GM10266 (cell line): ENCODE data around the gene CLDN16.

ENCODE experiments used
- DNase-seq: peaks from one replicate; pipeline ENCODE4 v3.0.0; 2012; ENCODE audit errors: extremely low spot score
- TF ChIP-seq, protein P1 (sequence below): IDR thresholded peaks from 2 replicates; pipeline ENCODE4 v1.5.1; 2012; ENCODE audit warnings: mild to moderate bottlenecking, low read depth; ENCODE audit not compliant: control insufficient read depth, insufficient read depth; ENCODE audit errors: missing control alignments

Gene CLDN16

DNA sequence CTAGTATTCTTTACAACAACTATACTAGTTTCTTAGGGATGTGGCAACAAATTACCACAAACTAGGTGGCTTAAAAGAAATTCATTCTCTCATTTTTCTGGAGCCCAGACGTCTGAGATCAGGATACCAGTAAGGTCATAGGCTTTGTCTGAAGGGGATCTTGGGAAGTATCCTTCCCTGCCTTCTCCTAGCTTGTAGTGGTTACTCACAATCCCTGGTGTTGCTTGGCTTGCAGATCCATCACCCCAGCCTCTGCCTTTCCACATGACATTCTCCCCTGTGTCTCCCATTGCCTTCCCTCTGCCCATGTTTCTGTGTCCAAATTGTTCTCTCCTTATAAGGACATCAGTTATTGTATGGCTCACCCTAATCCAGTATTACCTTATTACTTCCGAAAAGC, 41.4 kb upstream of the CLDN16 start:
- TF ChIP-seq, protein P1, sequence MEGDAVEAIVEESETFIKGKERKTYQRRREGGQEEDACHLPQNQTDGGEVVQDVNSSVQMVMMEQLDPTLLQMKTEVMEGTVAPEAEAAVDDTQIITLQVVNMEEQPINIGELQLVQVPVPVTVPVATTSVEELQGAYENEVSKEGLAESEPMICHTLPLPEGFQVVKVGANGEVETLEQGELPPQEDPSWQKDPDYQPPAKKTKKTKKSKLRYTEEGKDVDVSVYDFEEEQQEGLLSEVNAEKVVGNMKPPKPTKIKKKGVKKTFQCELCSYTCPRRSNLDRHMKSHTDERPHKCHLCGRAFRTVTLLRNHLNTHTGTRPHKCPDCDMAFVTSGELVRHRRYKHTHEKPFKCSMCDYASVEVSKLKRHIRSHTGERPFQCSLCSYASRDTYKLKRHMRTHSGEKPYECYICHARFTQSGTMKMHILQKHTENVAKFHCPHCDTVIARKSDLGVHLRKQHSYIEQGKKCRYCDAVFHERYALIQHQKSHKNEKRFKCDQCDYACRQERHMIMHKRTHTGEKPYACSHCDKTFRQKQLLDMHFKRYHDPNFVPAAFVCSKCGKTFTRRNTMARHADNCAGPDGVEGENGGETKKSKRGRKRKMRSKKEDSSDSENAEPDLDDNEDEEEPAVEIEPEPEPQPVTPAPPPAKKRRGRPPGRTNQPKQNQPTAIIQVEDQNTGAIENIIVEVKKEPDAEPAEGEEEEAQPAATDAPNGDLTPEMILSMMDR = no peak
- DNase-seq = no peak

DNA sequence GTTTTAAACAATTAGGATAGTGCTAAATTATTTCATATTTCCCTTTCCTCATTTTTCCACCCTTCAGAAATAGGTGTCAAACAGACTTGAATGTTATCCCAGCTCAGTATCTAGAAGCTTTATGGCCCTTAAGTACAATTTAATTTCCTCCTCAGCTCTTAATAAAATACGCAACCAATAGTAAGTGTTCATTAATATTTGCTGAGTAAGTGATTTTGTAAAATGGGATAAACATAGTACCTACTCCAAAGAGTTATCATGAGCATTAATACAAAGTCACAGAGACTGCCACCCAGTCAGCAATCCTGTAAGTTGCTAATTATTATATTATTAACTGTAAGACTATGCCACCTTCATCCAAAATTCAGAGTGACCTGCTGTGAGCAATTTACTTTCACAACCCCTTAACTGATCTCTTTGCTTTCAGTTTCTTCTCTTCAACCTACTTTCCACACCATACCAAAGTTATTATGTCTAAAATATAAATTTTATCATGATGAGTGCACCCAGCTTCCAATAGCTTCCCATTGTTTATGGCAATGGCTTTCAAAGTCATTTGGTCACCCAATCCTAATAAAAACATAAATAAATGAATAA, 35.0 kb upstream of the CLDN16 start:
- DNase-seq = no peak
- TF ChIP-seq, protein P1 = no peak

DNA sequence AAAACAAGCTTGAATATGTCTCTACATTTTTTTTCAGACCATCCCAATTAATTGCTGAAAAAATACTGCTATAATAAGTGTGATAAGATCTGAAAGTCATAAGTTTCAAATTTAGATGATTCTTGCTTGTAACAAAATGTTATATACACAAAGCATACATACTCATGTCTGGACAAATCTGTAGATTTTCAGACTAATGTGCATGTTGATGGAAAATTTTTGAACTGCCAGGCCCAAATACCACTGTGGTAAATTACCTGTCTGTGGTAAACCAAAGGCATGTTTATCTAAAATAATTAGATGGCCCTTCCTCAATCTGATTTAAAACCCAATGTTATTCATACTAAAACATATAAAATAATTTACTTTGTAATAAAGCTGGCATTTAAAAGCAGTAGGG, 31.7 kb upstream of the CLDN16 start:
- TF ChIP-seq, protein P1 = no peak
- DNase-seq = no peak

DNA sequence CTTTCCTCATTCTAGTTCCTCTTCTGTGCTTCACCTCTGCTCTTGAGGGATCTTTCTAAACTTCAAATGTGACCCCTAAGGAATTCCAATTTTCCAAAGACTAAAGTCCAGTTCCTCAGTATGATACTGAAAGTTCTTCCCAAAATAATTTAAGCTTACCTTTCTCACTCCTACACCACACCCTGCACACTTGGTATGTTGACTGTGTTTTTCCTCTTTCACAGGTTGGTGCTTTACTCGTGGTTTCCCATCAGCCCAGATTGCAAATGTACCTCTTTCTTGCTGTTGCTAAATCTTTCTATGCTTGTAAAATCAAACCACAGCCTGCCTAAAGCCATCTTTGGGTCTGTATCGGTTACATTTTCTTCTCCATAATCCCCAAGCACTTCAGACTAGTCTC, 30.5 kb upstream of the CLDN16 start:
- TF ChIP-seq, protein P1 = no peak
- no peak for DNase-seq

DNA sequence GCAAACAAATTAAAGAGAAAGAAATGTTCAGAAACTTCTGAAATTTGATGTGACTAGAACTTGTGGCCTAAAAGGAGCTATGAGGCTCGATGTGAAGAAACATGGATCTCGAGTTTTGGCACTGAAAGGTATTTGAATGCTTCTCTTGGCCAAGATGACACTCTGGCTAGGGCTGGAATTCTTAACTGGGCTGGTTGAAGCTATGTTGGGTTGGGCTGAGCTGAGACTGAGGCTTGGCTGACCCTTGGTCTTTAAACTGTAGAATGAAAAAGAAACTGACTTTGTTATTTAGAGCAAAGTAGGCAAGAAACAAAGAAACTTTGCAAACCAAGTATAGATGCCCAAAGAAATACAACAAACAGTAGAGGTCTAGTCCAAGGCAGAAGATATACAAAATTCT, 28.1 kb upstream of the CLDN16 start:
- DNase-seq = no peak
- TF ChIP-seq, protein P1 = no peak

DNA sequence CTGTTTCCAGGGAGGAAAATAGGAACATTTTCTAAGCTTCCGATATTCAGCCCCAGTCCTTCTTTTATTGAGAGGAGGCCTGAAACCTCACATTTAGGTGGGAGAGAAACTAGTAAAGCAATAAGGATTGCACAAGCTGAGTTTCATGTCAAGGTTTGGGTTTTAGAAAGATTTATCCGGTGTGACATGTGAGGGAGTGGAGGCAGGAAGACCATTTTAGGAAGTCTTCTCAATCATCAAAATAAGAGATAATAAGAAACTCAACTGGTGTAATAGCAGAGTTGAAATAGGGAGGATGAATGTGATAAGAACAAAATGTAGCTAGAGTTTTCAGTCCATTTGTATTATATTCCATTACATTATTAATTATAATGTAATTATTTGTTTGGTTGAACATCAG, 27.7 kb upstream of the CLDN16 start:
- DNase-seq = no peak
- TF ChIP-seq, protein P1 = no peak

DNA sequence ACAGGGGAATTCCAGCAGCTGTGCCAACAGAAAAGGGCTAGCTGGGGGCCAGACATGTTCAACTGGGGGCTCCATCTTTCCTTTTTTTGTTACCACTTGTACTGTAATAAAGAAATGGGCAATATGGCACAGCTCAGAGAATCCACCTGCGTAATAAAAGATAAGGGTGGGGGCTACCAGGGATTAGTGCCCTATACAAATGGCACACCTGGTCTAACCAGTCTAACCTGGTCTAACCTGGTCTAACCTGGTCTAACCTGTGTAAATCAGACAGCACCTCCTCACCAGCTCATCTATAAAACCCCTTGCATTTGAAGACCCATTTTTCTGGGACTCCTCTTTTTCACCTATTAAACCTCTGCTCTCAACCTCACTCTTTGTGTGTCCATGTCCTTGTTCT, 26.2 kb upstream of the CLDN16 start:
- TF ChIP-seq, protein P1 = no peak

More for the DNA sequence above, 26.2 kb upstream of the CLDN16 start:
- no peak for DNase-seq
